ENCODE results near the gene SLC32A1.

The SLC32A1 gene

GRCh38 chr20:38760978-38761377, 36.7 kb downstream of the SLC32A1 start:
- no peaks in the 10 kb centered on the region for H3K9me2 ChIP-seq (replicated peaks; ENCODE audit: low read depth, low read length)
- no peak overlapping the region for H2AFZ ChIP-seq (ENCODE audit: low read length)
- H3K9ac ChIP-seq (ENCODE audit: low read depth, low read length, poor library complexity, severe bottlenecking): no peak overlapping the region
- H3K4me2 ChIP-seq (ENCODE audit: low read depth, low read length, poor library complexity, severe bottlenecking): no peak overlapping the region
- no peaks in the 10 kb centered on the region for H4K20me1 ChIP-seq (ENCODE audit: insufficient read depth, low read length, poor library complexity, severe bottlenecking)
- no peaks in the 10 kb centered on the region for H3K4me1 ChIP-seq (ENCODE audit: insufficient read depth, low read length, poor library complexity, severe bottlenecking)
- no peaks in the 10 kb centered on the region for H3K9me3 ChIP-seq (ENCODE audit: insufficient read depth, low read depth, low read length)
- peaks cover 53% of the 10 kb centered on the region; the same call in 1 of the 2 replicates for H3K36me3 ChIP-seq (ENCODE audit: insufficient read depth, low read length)
- no peaks in the 10 kb centered on the region for H3K79me2 ChIP-seq (ENCODE audit: insufficient read depth, low read length)
- no peaks in the 10 kb centered on the region for H3K27me3 ChIP-seq (ENCODE audit: insufficient read depth, low read length, poor library complexity, severe bottlenecking)
- no peaks in the 10 kb centered on the region for H3F3A ChIP-seq (ENCODE audit: low read depth)
- TF ChIP-seq CTCF (conservative IDR thresholded peaks at IDR 0.05; ENCODE audit: low read length) (no peak), EZH2phosphoT487 (IDR thresholded peaks at IDR 0.05; ENCODE audit: borderline replicate concordance) (no peak)
- H3K4me3 ChIP-seq (ENCODE audit: low read length, poor library complexity, severe bottlenecking): no peak overlapping the region

GRCh38 chr20:38762174-38762573, 37.9 kb downstream of the SLC32A1 start:
- H3K36me3 ChIP-seq (ENCODE audit: insufficient read depth, low read length): peaks cover 52% of the 10 kb centered on the region; the same call in 1 of the 2 replicates
- no peak overlapping the region for H3K9ac ChIP-seq (ENCODE audit: low read depth, low read length, poor library complexity, severe bottlenecking)

GRCh38 chr20:38763616-38764015, 39.3 kb downstream of the SLC32A1 start:
- Histone ChIP-seq H3K9ac (ENCODE audit: low read depth, low read length, poor library complexity, severe bottlenecking) (no peak overlapping the region), H2AFZ (ENCODE audit: low read length) (no peak overlapping the region), H3K4me3 (ENCODE audit: low read length, poor library complexity, severe bottlenecking) (no peak overlapping the region), H3F3A (ENCODE audit: low read depth) (no peaks in the 10 kb centered on the region), H3K79me2 (ENCODE audit: insufficient read depth, low read length) (no peaks in the 10 kb centered on the region), H4K20me1 (ENCODE audit: insufficient read depth, low read length, poor library complexity, severe bottlenecking) (no peaks in the 10 kb centered on the region), H3K4me1 (ENCODE audit: insufficient read depth, low read length, poor library complexity, severe bottlenecking) (no peaks in the 10 kb centered on the region), H3K9me3 (ENCODE audit: insufficient read depth, low read depth, low read length) (no peaks in the 10 kb centered on the region), H3K4me2 (ENCODE audit: low read depth, low read length, poor library complexity, severe bottlenecking) (no peak overlapping the region), H3K27me3 (ENCODE audit: insufficient read depth, low read length, poor library complexity, severe bottlenecking) (no peaks in the 10 kb centered on the region), H3K36me3 (ENCODE audit: insufficient read depth, low read length) (peaks cover 58% of the 10 kb centered on the region; the same call in 1 of the 2 replicates), H3K9me2 (replicated peaks; ENCODE audit: low read depth, low read length) (no peaks in the 10 kb centered on the region)
- no peak for TF ChIP-seq EZH2phosphoT487 (IDR thresholded peaks at IDR 0.05; ENCODE audit: borderline replicate concordance)

More at GRCh38 chr20:38762174-38762573, 37.9 kb downstream of the SLC32A1 start:
- no peaks in the 10 kb centered on the region for H3K4me1 ChIP-seq (ENCODE audit: insufficient read depth, low read length, poor library complexity, severe bottlenecking)
- H3K9me2 ChIP-seq (replicated peaks; ENCODE audit: low read depth, low read length): no peaks in the 10 kb centered on the region
- H3K79me2 ChIP-seq (ENCODE audit: insufficient read depth, low read length): no peaks in the 10 kb centered on the region
- no peak overlapping the region for H3K4me3 ChIP-seq (ENCODE audit: low read length, poor library complexity, severe bottlenecking)
- no peaks in the 10 kb centered on the region for H3K9me3 ChIP-seq (ENCODE audit: insufficient read depth, low read depth, low read length)
- H4K20me1 ChIP-seq (ENCODE audit: insufficient read depth, low read length, poor library complexity, severe bottlenecking): no peaks in the 10 kb centered on the region
- TF ChIP-seq EZH2phosphoT487 (IDR thresholded peaks at IDR 0.05; ENCODE audit: borderline replicate concordance): no peak
- TF ChIP-seq CTCF (conservative IDR thresholded peaks at IDR 0.05; ENCODE audit: low read length): no peak
- H2AFZ ChIP-seq (ENCODE audit: low read length): no peak overlapping the region
- no peak overlapping the region for H3K4me2 ChIP-seq (ENCODE audit: low read depth, low read length, poor library complexity, severe bottlenecking)
- no peaks in the 10 kb centered on the region for H3K27me3 ChIP-seq (ENCODE audit: insufficient read depth, low read length, poor library complexity, severe bottlenecking)
- no peaks in the 10 kb centered on the region for H3F3A ChIP-seq (ENCODE audit: low read depth)
